Stimulated activated CD8-positive, alpha-beta memory T cell treated with anti-CD3 and anti-CD28 coated beads, Interleukin-7, amount 100 ng/mL, for 1 hour (primary cell): ENCODE results near the gene YBX2.

Experiments used
- DNase-seq, 2 donors: peaks; one replicate each; pipeline ENCODE4 v3.0.0-alpha.2; 2020; ENCODE audit warnings: low read depth in 2 of 2

Gene YBX2

DNA sequence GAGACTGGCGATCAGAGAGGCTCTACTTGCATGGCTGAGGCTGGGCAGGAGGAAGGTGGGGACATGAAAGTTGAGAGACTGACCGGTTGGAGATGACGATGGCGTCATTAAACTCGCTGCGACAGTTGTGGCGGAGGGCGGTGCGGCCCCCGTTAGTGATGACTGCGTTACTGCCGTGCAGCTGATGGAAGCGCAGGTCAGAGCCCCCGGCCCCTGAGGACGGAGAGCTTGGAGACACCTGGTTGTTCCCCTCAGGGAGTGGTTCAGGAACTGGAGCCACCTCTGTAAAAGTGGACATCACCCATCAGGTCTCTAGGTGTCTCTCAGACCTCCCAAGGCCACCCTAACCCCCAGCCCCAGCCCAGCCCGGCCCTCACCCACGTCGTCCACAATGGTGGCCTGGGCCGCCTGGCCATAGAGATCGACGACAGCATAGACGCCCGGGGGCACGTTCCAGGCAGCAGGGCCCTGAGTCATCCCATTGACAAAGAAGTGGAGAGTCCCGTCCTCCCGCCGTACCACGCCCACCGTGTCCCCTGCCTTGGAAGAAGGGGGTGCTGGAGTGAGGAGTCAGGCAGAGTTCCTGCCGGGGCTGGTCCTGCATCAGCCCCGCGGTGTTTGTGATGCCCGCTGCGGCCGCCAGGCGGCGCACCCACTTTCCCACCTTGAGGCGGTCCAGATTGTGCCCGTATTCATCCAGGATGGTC is 29.4 kb upstream of the YBX2 start:
- peak in 1 of 2 donors; percentile 56 for DNase-seq

DNA sequence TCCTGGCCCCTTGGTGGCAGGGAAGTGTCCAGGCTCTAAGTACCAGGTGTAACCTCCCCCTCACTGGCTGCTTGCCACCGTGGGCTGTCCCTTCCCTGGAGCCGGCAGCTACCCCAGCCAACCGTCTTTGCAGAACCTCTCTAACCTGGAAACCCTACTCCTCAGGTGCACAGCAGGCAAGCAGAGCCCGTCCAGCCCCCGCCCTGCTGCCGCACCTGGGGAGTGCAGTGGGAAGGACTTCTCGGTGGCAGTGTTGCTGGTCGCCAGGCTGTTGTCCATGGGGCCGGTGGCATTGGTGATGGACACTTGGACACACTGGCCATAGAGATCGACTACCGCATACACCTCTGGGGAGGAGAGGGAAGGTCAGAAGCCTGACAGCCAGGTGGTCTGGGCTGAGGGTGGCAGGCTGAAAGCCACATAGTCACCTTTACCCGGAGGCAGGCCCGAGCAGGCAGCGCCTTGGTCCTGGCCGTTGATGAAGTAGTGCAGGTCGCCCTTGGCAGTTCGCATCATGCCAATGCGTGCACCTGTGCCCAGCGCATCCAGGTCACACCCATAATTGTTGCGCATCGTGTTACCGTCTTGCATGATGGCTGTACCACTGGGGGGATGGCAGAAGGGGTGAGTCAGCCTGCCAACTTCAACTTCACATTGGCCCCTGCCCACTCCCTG is 28.2 kb upstream of the YBX2 start:
- DNase-seq, result no peak

DNA sequence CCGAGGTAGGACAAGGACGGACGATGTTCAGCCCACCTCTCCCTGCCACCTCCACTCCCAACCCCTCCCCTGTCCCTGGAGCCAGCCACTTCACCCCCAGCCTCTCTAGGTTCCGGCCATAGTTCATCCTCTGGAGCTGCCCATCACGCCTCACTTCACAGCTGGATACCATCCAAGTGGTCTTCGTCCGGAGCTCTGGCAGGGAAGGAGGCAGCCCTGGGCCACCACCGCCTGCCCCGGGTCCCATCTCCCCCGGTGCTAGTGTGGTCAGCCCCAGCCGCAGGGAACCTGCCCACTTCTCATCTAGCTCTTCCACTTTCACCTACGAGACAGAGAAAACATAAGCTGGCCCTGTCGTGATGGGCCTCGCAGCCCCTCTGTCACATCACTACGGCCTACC is 27.0 kb upstream of the YBX2 start:
- DNase-seq, result no peak

DNA sequence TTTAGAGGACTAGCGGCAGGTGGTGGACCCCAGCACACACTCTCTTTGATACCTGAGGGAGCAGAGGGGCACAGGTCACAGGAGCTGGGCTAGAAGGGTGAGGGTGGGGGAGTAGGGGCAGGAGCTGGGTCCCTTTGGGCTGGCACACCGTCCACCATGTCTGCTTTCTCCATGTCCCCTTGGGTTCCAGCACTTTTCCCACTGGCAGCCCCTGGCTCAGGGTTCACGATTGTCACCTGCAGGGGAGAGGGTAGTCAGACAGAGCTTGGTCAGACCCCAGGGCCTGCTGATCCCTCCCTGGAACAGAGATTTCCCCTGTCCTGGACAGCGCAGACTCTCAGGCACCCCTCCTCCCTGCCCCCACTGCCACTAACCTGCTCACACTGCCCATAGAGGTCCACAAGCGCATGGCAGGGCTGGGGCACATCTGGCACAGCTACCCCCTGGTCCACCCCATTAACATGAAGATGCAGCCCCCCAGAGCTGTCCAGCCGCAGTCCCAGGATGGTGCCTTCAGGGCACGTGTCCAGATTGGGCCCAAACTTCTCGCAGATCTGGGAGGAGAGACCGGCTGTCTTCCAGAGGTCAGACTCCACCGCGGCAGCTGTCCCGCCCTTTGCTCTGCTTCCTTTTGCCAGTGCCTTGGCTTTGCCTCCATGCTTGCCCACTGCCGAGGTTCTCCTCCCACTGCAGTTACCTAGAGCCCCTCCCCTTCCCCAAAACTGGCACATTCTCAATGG is 23.9 kb upstream of the YBX2 start:
- DNase-seq, result no peak

DNA sequence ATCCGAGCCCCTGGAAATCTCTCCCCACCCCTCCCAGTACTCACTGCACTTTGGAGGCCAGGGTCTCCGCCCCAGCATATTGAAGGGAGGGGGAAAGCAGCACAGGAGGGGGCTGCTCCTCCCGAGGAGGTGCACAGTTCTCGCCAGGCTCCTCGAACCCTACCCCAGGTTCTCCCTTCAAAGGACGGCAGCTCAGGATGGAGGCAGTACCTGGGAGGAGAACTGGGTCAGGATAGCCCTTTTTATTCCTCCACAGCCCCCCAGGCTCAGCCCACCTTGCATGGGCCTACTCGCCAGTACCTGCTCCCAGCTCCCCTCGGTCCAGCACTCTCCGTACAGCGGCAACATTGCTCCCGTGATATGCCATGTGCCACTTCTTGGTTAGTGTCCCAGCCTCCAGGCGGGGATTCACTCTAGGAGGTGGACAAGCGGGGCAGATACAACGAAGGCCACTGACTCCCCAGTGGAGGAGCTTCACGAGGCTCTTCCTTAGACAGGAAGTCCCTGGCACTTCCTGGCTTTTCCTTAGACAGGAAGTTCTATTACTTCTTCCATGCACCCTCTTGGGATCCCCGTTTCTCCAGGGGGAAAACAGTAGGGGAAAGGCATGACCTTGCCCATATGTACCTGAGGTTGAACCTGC is 22.8 kb upstream of the YBX2 start:
- no peak for DNase-seq

DNA sequence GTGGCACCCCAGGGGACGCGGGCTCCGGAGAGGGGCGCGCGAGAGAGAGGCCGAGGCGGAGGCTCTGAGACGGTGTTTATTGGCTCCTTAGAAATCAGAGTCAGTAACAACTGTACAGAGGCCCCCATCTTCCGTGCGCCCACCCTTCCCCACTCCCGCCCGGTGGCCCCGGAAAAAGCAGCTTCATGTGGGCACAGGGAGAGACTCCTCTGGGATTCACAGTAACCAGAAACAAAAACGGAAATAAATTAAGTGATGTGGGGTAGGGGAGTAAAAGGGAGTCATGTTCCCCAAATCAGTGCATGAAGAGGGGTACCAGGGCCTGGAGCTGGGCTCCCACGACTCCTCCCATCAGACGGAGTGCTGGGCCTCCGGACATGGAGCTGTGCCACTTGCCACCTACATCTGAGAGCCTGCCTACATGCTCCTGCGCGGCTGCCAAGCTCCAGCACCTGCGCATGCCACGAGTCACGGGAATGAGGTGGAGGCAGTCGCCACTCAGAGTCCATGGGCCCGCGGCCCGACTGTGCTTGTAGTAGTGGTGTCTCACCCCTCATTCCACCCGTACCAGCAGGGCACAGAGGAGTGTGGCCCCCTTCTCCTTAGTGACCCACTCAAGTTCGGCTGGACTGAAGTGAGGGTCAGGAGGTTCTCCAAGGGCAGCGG is 21.3 kb upstream of the YBX2 start:
- no peak for DNase-seq

DNA sequence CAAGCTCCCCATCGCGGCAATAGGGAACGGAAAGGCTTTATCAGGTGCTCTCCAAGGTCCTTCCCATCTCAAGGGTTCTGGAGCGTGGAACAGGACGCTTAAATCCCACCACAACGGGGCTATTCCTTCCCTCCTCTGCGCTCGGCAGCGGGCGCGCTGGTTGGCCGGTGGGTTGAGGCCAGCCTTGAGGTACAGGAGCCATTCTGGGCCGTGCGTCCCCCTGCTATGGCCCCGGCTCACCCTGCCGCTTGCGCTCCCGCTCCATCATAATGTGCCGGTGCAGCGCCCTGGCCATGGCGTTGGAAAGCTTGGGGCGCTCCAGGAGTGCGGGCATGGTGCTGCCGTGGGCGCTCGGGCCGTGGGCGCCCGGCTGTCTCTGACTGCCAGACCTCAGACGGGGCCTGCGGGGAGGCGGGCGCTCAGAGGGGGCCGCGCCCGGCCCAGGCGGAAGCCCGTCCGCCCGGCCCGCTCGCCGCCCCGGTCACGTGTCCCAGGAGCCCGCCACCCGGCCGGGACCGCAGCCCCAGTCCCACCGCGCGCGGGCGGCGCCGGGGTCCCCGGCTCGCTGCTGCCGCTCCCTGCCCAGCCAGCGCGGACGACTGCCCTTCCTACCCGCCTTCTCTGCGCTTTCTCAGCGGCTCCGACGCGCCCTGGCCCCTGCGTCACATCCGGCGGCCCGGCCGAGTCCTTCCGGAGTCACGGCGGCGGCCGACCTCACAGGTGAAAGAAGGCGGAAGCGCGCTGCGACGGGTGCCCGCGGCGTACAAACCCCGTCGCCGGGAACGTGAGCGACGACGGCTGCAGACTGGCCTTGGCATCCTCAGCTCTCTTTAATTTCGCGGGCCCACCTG is 20.5 kb upstream of the YBX2 start, which contains the start of gene GPS2:
TSS of gene GPS2 (minus strand) at position 642 of the 851 bp plus-strand sequence. CDS start at position 334, 308 bp downstream.
- DNase-seq, result peak; percentile 80 to 82

DNA sequence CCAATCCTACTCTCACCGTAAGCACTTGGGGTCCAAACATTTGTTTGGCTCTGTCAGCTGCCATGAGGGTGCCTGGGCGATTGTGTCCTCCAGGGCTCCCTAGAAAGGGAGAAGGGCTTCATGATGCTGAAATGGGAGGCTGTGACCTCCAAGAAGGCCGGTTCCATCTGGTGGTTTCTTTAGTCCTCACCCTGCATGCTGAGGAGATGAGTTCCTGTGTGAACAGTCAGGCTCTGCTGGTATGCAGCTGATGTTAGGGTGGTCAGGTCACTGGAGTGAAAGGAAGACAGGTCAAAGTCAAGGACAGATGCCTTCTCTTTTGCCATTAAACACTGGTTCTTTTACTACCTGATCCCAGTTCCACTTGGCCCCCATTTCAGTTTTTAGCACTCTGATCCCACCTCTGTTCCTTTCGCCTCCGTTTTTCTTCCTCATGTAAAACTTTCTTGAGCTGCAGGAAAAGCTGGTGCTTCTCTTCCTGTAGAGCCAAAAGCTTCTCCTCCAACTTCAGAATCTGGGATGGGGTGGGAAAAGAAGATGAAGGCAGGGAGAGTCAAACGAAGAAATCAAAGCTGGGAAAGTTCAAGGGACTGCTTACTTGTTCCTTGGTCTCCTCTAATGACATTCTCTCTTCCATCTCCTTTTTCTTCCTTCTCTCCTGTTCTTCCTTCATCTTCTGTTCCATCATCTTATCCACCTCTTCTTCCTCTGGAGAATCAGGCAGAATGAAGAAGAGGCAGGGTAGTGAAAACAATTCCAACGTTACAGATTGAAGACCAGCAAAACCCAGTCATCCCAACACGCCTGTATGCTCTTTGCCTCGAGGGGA is 19.7 kb upstream of the YBX2 start:
- no peak for DNase-seq

DNA sequence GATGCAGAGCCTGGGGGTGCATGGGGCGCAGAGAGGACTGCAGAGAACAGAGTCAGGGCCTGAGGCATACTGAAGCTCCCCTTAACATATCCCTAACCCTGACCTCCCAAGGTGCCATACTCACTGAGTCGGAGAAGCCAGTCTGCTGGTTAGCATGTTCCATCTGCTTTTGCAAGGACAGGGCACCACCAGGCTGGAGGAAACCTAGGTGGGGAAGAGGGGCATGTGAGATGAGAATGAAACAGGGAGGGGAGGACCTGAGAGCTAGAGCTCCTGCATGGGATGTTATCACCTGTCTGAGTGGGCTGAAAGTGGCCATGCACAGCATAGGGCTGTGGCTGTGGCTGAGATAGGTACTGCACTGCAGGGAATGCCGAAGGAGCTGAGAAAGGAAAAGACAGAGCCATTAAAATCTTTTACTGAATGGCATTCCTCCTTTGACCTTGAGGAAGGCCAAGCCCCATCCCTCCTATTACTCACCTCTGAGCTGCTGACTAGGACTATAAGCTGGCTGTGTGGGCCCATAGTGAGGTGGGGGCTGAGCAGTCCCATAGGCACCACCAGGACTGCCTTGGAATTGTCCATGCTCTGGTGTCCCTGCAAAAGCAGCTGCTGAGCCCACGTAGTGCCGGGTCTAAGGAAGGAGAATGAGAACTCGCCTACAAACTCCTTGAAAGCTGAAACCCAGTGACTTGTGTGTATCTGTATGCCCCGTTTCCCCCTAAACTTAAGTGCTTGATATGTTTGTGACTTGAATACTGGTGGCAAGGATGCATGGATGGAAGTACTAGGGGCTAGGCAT is 18.9 kb upstream of the YBX2 start:
- DNase-seq, result no peak

DNA sequence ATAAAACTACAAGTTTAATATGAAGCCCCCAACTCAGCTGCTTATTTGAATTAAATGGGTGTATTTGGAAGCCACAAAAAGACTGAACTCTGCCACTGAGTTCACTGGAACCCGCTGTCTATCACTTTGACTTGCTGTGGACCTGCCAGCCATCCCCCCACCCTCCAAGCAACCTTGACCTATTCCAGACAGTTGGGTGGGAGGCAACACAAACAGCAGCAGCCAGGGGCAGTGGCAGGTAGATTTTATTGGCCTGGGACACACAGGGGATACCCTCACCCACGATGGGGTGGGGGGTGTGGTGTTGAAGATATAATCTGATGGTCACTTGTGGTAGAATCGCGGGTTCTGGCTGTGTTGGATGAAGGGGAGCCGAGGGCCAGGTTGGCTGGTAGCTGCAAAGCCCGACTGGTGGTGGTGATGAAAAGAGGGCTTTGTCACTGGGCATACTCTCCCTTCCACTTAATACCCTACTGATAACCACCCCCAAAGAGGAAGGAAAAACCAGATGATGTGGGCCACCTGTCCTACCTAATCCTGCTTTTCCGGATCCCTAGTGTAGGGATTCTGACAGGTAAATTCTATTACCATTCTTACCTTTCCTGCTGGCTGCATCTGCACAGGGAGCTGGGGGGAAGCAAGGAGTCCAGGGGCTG is 18.1 kb upstream of the YBX2 start:
- no peak for DNase-seq

DNA sequence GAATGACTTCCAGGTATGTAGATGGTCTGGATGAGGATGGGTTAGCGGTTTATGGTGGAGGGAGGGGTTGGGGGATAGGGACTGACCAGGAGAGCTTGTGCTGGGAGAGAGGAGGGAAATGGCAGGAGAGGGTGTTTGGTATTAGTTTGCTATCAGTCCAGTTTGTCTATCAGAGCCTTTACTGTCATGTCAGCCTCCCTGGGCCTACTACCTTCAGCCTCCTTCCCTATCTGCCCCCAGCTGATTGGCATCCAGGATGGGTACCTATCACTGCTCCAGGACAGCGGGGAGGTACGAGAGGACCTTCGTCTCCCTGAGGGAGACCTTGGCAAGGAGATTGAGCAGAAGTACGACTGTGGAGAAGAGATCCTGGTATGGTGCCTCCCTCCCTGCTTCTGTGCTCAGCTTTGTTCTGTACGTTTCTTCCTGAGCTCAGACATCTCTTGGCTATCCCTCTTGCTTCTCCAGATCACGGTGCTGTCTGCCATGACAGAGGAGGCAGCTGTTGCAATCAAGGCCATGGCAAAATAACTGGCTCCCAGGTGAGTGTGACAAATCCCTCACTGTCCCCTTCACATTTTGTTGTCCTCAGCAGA is 16.8 kb upstream of the YBX2 start:
- no peak for DNase-seq

DNA sequence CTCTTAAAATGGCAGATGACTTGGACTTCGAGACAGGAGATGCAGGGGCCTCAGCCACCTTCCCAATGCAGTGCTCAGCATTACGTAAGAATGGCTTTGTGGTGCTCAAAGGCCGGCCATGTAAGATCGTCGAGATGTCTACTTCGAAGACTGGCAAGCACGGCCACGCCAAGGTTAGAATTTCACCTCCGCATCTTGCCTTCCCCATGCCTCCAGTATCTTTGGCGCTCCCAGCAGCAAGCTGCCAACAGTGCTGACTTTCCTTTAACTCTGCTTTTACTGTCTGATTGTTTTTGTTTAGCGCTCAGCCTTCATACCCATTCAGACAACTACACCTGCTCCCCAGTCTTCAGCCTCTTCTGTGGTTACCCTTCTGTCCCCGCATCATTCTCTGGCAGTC is 15.2 kb upstream of the YBX2 start:
- DNase-seq, result no peak

DNA sequence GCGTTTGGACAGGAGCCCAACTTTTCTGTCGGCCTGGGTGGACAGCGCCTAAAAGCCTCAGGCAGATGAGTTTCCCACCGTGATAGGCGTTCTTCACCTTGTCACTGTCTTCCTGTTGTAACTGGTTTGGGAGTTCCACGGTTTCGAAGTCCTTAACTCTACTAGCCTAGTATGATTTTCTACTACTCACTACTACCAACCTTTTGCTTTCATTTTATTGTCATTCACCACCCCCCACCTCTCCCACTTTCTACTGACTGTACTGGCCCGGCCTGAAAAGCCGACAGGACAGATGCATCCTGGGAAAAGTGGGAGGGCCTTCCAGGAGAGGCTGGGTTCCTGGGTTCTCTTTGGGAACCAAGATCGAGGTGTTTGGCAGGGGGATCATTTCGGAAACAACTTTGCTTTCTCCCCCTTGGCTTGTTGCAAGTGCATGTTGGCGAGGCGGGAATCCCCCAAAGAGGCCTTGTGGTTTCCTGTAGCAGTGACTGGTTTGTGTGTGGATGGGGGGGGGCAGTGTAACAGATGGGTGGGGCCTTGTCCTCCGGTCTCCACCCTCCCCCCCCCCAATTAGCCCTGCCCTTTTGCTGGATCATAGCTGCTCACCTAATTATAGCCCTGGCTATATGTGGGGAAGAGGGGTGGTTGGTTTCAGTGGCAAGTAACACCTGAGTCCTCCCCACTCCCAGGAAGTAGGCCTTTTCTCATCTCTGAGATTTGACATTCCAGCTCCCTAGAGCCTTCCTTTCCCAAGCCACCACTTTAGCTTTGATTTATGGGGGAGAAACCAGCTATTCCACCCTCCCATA is 14.4 kb upstream of the YBX2 start:
- DNase-seq, result peak; percentile 65 to 67

DNA sequence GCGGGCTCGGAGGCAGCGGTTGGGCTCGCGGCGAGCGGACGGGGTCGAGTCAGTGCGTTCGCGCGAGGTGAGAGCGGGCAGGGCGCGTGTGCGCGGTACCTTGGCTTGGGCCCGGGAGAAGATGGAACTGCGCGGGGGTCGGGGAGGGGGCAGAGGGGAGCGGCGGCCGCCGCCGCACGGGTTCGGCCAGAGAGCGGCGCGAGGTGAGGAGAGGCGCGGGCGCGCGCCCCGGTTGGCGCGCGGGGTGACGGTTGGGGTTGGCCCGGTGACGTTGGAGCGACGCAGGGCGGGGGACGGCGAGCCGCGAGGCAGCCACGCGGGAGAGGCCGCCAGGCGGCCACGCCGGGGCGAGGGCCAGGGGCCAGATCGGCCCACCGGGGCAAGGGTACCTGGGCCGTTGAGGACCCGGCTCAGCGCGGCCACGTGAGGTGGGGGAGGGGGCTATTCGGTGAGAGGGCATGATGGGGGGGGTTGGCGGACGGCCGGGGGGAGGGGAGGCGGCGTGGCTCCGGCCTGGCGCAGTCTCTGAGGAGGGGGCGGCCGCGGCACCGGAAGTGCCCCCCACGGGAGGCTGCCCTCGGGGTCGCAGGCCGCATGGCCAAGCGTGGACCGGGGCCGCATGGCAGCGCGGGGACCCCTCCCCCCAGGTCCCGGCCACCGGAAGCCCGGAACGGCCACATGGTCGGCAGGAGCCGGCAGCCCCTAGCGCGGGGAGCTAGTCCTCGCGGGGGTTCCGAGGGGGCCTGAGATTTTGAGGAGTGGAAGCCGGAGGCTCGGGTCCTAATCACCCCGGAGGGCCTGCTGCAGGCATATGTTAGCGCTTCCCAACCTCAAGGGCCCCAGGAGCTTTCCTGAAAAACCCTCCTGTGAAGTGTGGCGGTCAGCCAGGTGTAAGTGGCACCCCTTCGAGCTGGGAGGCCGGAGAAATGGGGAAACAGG is 13.5 kb upstream of the YBX2 start:
- DNase-seq, result no peak

DNA sequence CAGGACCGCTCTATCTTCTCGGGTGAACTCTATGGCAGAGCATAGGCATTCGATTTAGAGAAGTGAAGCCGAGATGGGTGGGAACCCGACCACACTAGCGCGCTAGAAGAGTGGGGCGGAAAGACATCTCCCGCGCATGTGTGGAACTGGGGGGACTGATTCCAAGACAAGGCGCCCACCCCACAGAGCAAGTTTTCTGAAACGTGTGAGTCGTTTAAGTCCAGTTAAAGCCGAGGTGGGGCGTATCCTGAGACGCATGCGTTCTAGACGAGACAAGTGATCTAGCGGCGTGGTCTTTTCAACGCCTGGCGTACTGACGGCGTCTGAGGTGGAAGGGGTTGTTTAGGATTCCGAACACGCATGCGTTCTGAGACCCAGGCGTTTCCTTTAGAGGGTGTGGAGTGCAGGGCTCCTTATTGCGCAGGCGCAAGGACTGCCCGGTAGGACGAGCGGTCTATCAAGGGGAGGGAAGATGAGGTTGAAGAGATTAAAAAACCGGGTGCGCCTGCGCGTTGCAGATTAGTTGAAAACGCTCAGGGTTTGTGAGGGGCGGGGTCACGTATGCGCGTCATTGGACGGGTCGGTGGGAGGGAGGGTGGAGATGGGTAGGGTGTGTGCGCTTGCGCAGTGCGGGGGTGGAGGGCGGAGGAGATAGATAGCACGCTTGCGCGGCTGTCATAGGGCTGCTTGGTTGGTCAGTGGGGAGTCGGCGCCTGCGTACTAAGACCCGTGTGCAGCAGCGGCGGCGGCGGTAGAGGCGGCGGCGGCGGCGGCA is 12.7 kb upstream of the YBX2 start, which contains the start of gene EIF5A:
TSS of gene EIF5A (plus strand) at position 718 of the 775 bp plus-strand sequence. CDS start 2,008 bp downstream, outside the sequence.
- DNase-seq, result peak; percentile 100
